ENCODE measurements around the gene SRP19.

Gene SRP19

GRCh38 chr5:112865128-112865527 is 4.0 kb downstream of the SRP19 start:
- H3K36me3 ChIP-seq (replicated peaks in 1 of 2; ENCODE audit: control insufficient read depth in 2 of 2, insufficient read depth in 2 of 2, low read length in 2 of 2) = peaks cover 8 to 77% of the 10 kb centered on the region in 2 donors
- H2BK120ac ChIP-seq (ENCODE audit: low read depth, low read length) = no peak overlapping the region
- H2AFZ ChIP-seq (ENCODE audit: low read length) = no peak overlapping the region
- no peak overlapping the region for H2BK5ac ChIP-seq (ENCODE audit: low read length)
- no peaks in the 10 kb centered on the region for H3K27me3 ChIP-seq (ENCODE audit: control insufficient read depth in 3 of 3, insufficient read depth in 3 of 3, low read depth in 1 of 3, low read length in 3 of 3)
- H3K9me3 ChIP-seq (replicated peaks in 1 of 2; ENCODE audit: control insufficient read depth in 2 of 2, insufficient read depth in 1 of 2, low read depth in 1 of 2, low read length in 2 of 2) = no peaks in the 10 kb centered on the region
- H3K4me2 ChIP-seq (ENCODE audit: insufficient read depth, low read length, poor library complexity, severe bottlenecking) = no peak overlapping the region
- no peak overlapping the region for H3K9ac ChIP-seq (ENCODE audit: low read depth, low read length, poor library complexity)
- H2AK5ac ChIP-seq (ENCODE audit: low read depth, low read length) = no peak overlapping the region
- DNase-seq (ENCODE audit: low spot score) = no peak
- no peak overlapping the region for H3K14ac ChIP-seq (ENCODE audit: low read length)
- no peak overlapping the region for H3K4me3 ChIP-seq (ENCODE audit: low read length in 2 of 2)
- H3K79me1 ChIP-seq (ENCODE audit: low read depth, low read length) = peaks cover 2% of the 10 kb centered on the region
- no peak overlapping the region for H4K91ac ChIP-seq (ENCODE audit: low read depth, low read length, poor library complexity)
- no peak overlapping the region for H4K8ac ChIP-seq (ENCODE audit: low read depth, low read length)
- H3K4me1 ChIP-seq (ENCODE audit: control insufficient read depth in 2 of 2, insufficient read depth in 1 of 2, low read depth in 1 of 2, low read length in 2 of 2) = peaks cover 3 to 11% of the 10 kb centered on the region in 2 donors
- no peak overlapping the region for H2BK15ac ChIP-seq (ENCODE audit: low read length)
- no peak overlapping the region for H3K23ac ChIP-seq (ENCODE audit: low read depth, low read length, poor library complexity)
- no CpG with 5 or more reads among the region's 3 CpGs for WGBS, 2 donors (ENCODE audit: extremely low coverage in 2 of 2, insufficient read length in 2 of 2, insufficient replicate concordance in 1 of 2)
- no peak overlapping the region for H3K4ac ChIP-seq (ENCODE audit: low read length)
- H3K27ac ChIP-seq (replicated peaks; ENCODE audit: low read length) = no peak overlapping the region
- H2BK12ac ChIP-seq (ENCODE audit: low read length) = no peak overlapping the region
- no peak overlapping the region for H3K18ac ChIP-seq (ENCODE audit: low read length)

- Histone ChIP-seq H2BK15ac (ENCODE audit: low read length) (no peak overlapping the region), H3K23ac (ENCODE audit: low read depth, low read length, poor library complexity) (no peak overlapping the region), H4K8ac (ENCODE audit: low read depth, low read length) (no peak overlapping the region), H3K4me2 (ENCODE audit: insufficient read depth, low read length, poor library complexity, severe bottlenecking) (no peak overlapping the region), H3K9ac (ENCODE audit: low read depth, low read length, poor library complexity) (no peak overlapping the region), H3K27ac (replicated peaks; ENCODE audit: low read length) (no peak overlapping the region), H3K9me3 (replicated peaks in 1 of 2; ENCODE audit: control insufficient read depth in 2 of 2, insufficient read depth in 1 of 2, low read depth in 1 of 2, low read length in 2 of 2) (no peaks in the 10 kb centered on the region), H2AFZ (ENCODE audit: low read length) (no peak overlapping the region), H3K36me3 (replicated peaks in 1 of 2; ENCODE audit: control insufficient read depth in 2 of 2, insufficient read depth in 2 of 2, low read length in 2 of 2) (peaks cover 12 to 93% of the 10 kb centered on the region in 2 donors), H2AK5ac (ENCODE audit: low read depth, low read length) (no peak overlapping the region), H3K79me1 (ENCODE audit: low read depth, low read length) (peaks cover 4% of the 10 kb centered on the region), H3K18ac (ENCODE audit: low read length) (no peak overlapping the region), H2BK120ac (ENCODE audit: low read depth, low read length) (no peak overlapping the region), H3K27me3 (ENCODE audit: control insufficient read depth in 3 of 3, insufficient read depth in 3 of 3, low read depth in 1 of 3, low read length in 3 of 3) (no peaks in the 10 kb centered on the region), H3K14ac (ENCODE audit: low read length) (no peak overlapping the region), H3K4me3 (ENCODE audit: low read length in 2 of 2) (no peak overlapping the region), H4K91ac (ENCODE audit: low read depth, low read length, poor library complexity) (no peak overlapping the region), H2BK12ac (ENCODE audit: low read length) (no peak overlapping the region), H3K4me1 (ENCODE audit: control insufficient read depth in 2 of 2, insufficient read depth in 1 of 2, low read depth in 1 of 2, low read length in 2 of 2) (peaks cover 3 to 8% of the 10 kb centered on the region in 2 donors), H2BK5ac (ENCODE audit: low read length) (no peak overlapping the region), H3K4ac (ENCODE audit: low read length) (no peak overlapping the region)
- no peak for DNase-seq (ENCODE audit: low spot score)
- WGBS, 2 donors (ENCODE audit: extremely low coverage in 2 of 2, insufficient read length in 2 of 2, insufficient replicate concordance in 1 of 2) = no CpG with 5 or more reads among the region's 2 CpGs
Measured at GRCh38 chr5:112866739-112867138, 5.7 kb downstream of the SRP19 start.

- H3K4me2 ChIP-seq (ENCODE audit: insufficient read depth, low read length, poor library complexity, severe bottlenecking) = no peak overlapping the region
- H3K9me3 ChIP-seq (replicated peaks in 1 of 2; ENCODE audit: control insufficient read depth in 2 of 2, insufficient read depth in 1 of 2, low read depth in 1 of 2, low read length in 2 of 2) = no peaks in the 10 kb centered on the region
- H3K27me3 ChIP-seq (ENCODE audit: control insufficient read depth in 3 of 3, insufficient read depth in 3 of 3, low read depth in 1 of 3, low read length in 3 of 3) = no peaks in the 10 kb centered on the region
- peaks cover 4% of the 10 kb centered on the region for H3K79me1 ChIP-seq (ENCODE audit: low read depth, low read length)
- WGBS, 2 donors (ENCODE audit: extremely low coverage in 2 of 2, insufficient read length in 2 of 2, insufficient replicate concordance in 1 of 2) = no CpG with 5 or more reads among the region's 5 CpGs
- H3K18ac ChIP-seq (ENCODE audit: low read length) = no peak overlapping the region
- H2AFZ ChIP-seq (ENCODE audit: low read length) = no peak overlapping the region
- H3K4ac ChIP-seq (ENCODE audit: low read length) = no peak overlapping the region
- H2BK5ac ChIP-seq (ENCODE audit: low read length) = no peak overlapping the region
- H4K91ac ChIP-seq (ENCODE audit: low read depth, low read length, poor library complexity) = no peak overlapping the region
- no peak overlapping the region for H2BK15ac ChIP-seq (ENCODE audit: low read length)
- no peak overlapping the region for H2AK5ac ChIP-seq (ENCODE audit: low read depth, low read length)
- no peak overlapping the region for H3K14ac ChIP-seq (ENCODE audit: low read length)
- no peak overlapping the region for H4K8ac ChIP-seq (ENCODE audit: low read depth, low read length)
- no peak for DNase-seq (ENCODE audit: low spot score)
- no peak overlapping the region for H3K27ac ChIP-seq (replicated peaks; ENCODE audit: low read length)
- H3K4me1 ChIP-seq (ENCODE audit: control insufficient read depth in 2 of 2, insufficient read depth in 1 of 2, low read depth in 1 of 2, low read length in 2 of 2) = peaks cover under 1 to 3% of the 10 kb centered on the region in 2 donors
- H3K23ac ChIP-seq (ENCODE audit: low read depth, low read length, poor library complexity) = no peak overlapping the region
- no peak overlapping the region for H3K9ac ChIP-seq (ENCODE audit: low read depth, low read length, poor library complexity)
- H2BK120ac ChIP-seq (ENCODE audit: low read depth, low read length) = no peak overlapping the region
- peaks cover 12 to 95% of the 10 kb centered on the region in 2 donors for H3K36me3 ChIP-seq (replicated peaks in 1 of 2; ENCODE audit: control insufficient read depth in 2 of 2, insufficient read depth in 2 of 2, low read length in 2 of 2)
- no peak overlapping the region for H2BK12ac ChIP-seq (ENCODE audit: low read length)
- H3K4me3 ChIP-seq (ENCODE audit: low read length in 2 of 2) = no peak overlapping the region
Measured at GRCh38 chr5:112867411-112867810, 6.3 kb downstream of the SRP19 start.

- H4K8ac ChIP-seq (ENCODE audit: low read depth, low read length) = no peak overlapping the region
- no peak overlapping the region for H3K27ac ChIP-seq (replicated peaks; ENCODE audit: low read length)
- H2BK5ac ChIP-seq (ENCODE audit: low read length) = no peak overlapping the region
- H3K9ac ChIP-seq (ENCODE audit: low read depth, low read length, poor library complexity) = no peak overlapping the region
- peaks cover 4% of the 10 kb centered on the region for H3K79me1 ChIP-seq (ENCODE audit: low read depth, low read length)
- H3K9me3 ChIP-seq (replicated peaks in 1 of 2; ENCODE audit: control insufficient read depth in 2 of 2, insufficient read depth in 1 of 2, low read depth in 1 of 2, low read length in 2 of 2) = no peaks in the 10 kb centered on the region
- no peak overlapping the region for H2BK12ac ChIP-seq (ENCODE audit: low read length)
- no peak overlapping the region for H3K14ac ChIP-seq (ENCODE audit: low read length)
- no CpG with 5 or more reads among the region's 3 CpGs for WGBS, 2 donors (ENCODE audit: extremely low coverage in 2 of 2, insufficient read length in 2 of 2, insufficient replicate concordance in 1 of 2)
- no peaks in the 10 kb centered on the region for H3K4me1 ChIP-seq (ENCODE audit: control insufficient read depth in 2 of 2, insufficient read depth in 1 of 2, low read depth in 1 of 2, low read length in 2 of 2)
- H2BK120ac ChIP-seq (ENCODE audit: low read depth, low read length) = no peak overlapping the region
- no peak overlapping the region for H4K91ac ChIP-seq (ENCODE audit: low read depth, low read length, poor library complexity)
- no peaks in the 10 kb centered on the region for H3K27me3 ChIP-seq (ENCODE audit: control insufficient read depth in 3 of 3, insufficient read depth in 3 of 3, low read depth in 1 of 3, low read length in 3 of 3)
- H3K4ac ChIP-seq (ENCODE audit: low read length) = no peak overlapping the region
- no peak for DNase-seq (ENCODE audit: low spot score)
- no peak overlapping the region for H2BK15ac ChIP-seq (ENCODE audit: low read length)
- no peak overlapping the region for H3K23ac ChIP-seq (ENCODE audit: low read depth, low read length, poor library complexity)
- H3K18ac ChIP-seq (ENCODE audit: low read length) = no peak overlapping the region
- no peak overlapping the region for H3K4me2 ChIP-seq (ENCODE audit: insufficient read depth, low read length, poor library complexity, severe bottlenecking)
- no peak overlapping the region for H3K4me3 ChIP-seq (ENCODE audit: low read length in 2 of 2)
- H3K36me3 ChIP-seq (replicated peaks in 1 of 2; ENCODE audit: control insufficient read depth in 2 of 2, insufficient read depth in 2 of 2, low read length in 2 of 2) = peaks cover 10 to 87% of the 10 kb centered on the region in 2 donors
- H2AFZ ChIP-seq (ENCODE audit: low read length) = no peak overlapping the region
- no peak overlapping the region for H2AK5ac ChIP-seq (ENCODE audit: low read depth, low read length)
Measured at GRCh38 chr5:112869948-112870347, 8.9 kb downstream of the SRP19 start.
